ENCODE data around the gene KLHL30. TPM values are rescaled to one million over a fixed set of nuclear protein-coding genes. Genes with fewer than 3 reads are reported as not detected.

Gene KLHL30
- total RNA-seq, 1 experiment from 2014 or later = 4.1 TPM

DNA sequence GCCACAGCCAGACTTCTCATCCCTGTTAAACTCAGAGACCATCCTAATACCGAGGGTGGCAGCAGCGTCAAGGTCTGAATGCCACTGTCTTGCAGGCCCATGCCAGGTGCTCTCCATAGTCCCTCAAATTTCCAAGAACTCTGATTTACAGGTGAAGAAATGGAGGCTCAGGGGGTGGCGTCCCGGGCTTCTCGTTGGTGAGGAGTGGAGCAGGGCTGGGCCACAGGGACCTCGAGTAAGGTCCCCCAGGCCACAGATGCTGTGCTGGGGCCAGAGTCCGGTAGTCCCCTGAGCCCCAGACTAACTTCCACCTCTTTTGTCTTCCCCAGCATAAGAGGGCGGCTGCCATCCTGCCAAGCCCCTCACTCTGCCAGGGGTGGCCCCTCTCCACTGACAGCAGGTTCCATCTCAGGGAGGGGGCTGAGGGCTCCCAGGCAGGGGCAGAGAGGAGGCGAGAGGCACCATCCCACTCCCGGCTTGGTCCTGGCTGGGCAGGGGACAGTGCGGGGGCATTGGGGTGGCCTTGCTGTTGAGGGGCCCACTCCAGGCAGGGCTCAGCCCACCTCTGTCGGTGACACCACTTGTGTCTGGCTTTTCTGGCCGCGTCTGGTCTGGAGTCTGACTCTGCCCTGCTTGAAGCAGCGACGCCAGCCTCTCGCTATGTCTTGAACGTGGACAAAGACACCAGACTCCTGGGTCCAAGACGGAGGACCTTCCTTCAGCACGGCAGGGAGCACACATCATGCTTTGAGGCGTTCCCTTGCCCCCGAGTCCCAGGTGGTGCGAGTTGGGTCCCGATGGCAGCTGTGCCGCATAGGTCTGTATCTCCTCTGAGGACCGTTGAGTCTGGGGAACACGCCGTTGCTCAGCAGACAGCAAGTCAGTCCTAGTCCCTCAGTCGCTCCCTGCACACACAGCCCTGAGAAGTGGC, 15.9 kb upstream of the KLHL30 start:
- no peaks in the 10 kb centered on the region for H3K36me3 ChIP-seq
- DNase-seq = no peak

DNA sequence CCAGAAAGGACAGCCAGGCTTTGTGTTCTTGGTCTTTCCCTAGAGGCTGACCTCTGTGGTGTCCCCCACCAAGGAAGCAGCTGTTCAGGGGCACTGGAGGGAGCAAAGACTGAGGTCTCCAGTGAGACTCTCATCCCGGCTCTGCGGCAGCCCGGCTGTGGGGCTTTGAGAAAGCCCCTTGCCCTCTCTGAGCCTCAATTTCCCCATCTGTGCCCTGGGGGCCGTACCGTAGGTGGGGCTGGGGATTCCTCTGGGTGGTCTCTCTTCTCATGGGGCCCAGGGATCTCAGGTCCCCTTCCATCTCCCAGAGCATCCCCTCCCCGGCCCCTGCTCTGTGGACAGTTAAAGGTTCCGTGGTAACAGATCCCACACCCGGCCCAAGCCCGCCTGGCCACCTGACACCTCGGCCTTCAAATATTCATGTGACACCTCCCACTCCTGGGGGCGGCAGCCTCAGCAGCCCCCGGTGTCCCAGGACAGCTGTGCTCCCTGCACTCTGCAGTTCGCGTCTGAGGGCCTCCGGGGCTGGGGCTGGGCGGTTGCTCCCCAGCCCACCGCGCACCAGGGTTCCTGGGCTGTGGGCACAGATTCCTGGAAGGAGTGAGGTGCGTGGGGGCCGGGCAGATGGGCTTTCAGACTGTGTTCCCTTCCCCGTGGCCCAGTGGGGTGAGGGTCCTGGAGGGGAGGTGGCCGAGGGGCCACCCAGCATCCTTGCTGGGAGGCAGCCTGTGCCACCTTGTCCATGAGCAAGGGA, 15.1 kb upstream of the KLHL30 start:
- Histone ChIP-seq H3K36me3 (no peaks in the 10 kb centered on the region), H3K4me1 (peaks cover 16% of the 10 kb centered on the region), H3K9me3 (replicated peaks) (0 out of 2 replicates have a peak, but pooled peaks cover 4% of the 10 kb centered on the region), H3K4me3 (no peak overlapping the region), H3K27me3 (no peaks in the 10 kb centered on the region), H3K27ac (no peak overlapping the region)
- DNase-seq = peak; percentile 64 to 76

More for the DNA sequence above, 15.9 kb upstream of the KLHL30 start:
- no peaks in the 10 kb centered on the region for H3K27me3 ChIP-seq
- no peak overlapping the region for H3K27ac ChIP-seq
- H3K4me3 ChIP-seq = no peak overlapping the region
- peaks cover 16% of the 10 kb centered on the region for H3K4me1 ChIP-seq
- H3K9me3 ChIP-seq (replicated peaks) = 0 out of 2 replicates have a peak, but pooled peaks cover 4% of the 10 kb centered on the region

DNA sequence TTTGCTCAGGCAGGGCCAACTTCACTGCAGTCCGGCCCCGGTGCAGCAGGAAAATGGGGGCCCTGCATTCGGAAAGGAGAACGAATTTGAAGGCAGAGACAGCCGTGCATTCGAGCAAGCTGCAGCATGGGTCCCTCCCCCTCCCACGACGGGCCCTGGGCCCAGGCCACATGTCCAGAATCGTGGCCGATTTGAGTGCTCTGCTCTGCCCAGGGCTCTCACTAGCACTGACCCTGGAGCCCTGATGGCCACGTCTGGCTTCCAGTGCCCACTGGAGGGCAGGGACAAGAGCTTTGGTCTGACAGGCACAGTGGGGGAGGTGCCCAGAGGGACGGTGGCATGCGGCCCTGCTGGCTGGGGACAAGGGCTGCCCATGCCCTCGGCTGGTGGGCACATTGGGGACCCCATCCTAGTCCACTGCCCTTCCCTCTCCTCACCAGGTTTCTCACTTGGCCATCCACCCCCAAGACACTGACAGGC, 14.4 kb upstream of the KLHL30 start:
- no peaks in the 10 kb centered on the region for H3K27me3 ChIP-seq
- no peak overlapping the region for H3K27ac ChIP-seq
- no peak overlapping the region for H3K4me3 ChIP-seq
- DNase-seq = no peak
- no peaks in the 10 kb centered on the region for H3K36me3 ChIP-seq
- peaks cover 16% of the 10 kb centered on the region for H3K4me1 ChIP-seq
- 0 out of 2 replicates have a peak, but pooled peaks cover 4% of the 10 kb centered on the region for H3K9me3 ChIP-seq (replicated peaks)

DNA sequence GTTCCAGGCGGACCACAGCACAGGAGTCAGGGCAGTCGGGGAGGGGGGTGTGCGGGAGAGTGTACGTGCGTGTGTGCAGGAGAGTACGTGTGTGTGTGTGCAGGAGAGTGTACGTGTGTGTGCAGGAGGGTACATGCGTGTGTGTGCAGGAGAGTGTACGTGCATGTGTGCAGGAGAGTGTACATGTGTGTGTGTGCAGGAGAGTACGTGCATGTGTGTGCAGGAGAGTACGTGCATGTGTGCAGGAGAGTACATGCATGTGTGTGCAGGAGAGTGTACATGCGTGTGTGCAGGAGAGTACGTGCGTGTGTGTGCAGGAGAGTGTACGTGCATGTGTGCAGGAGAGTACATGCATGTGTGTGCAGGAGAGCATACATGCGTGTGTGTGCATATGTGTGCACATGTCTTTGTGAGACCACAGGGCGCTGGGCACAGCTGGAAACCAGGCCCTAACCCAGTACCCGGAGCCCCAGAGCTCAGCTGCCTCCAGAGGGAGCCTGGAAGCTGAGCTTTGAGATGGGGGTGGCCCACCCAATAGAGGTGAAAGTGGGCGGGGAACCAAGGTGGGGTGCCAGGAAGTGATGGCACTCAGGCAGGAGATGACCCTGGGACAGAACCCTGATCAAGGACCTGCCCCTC, 13.9 kb upstream of the KLHL30 start:
- H3K9me3 ChIP-seq (replicated peaks) = 0 out of 2 replicates have a peak, but pooled peaks cover 4% of the 10 kb centered on the region
- no peaks in the 10 kb centered on the region for H3K27me3 ChIP-seq
- no peak overlapping the region for H3K27ac ChIP-seq
- no peak overlapping the region for H3K4me3 ChIP-seq
- H3K4me1 ChIP-seq = peaks cover 16% of the 10 kb centered on the region
- DNase-seq = no peak
- no peaks in the 10 kb centered on the region for H3K36me3 ChIP-seq

DNA sequence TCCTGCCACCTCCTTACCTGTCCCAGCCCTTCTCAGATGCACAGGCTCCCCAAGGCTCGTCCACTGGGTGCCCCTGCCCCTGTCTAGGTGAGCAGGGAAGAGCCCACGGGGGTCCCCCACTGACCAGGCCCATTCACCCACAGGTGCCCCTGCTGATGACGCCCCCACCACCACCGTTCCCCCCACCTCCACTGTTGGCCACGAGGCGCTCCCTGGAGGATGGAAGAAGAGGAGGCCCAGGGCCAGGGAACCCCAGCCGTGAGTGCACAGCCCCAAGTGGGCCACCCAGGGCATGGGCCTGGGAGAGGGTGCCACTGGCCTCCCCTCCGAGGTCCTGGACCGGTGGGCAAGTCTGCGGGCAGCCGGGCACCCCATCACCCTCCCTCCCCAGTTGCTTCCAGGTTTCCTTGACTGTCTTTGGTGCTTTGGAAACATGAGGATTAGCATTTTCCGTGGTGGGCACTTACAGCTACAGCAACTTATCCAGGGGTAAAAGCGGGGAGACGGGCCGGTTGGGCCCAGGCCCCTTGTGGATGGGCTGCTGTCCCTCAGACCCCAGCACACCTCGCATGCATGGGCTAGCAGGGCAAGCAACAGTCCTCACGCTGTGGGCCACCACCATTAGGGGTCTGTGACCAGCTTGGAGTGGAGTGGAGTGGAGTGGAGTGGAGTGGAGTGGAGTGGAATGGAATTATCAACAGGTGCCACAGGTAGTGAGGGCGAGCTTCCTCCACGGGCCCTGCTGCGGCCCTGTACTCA, 13.2 kb upstream of the KLHL30 start:
- H3K27me3 ChIP-seq = no peaks in the 10 kb centered on the region
- H3K36me3 ChIP-seq = no peaks in the 10 kb centered on the region
- no peak overlapping the region for H3K4me3 ChIP-seq
- no peak overlapping the region for H3K27ac ChIP-seq
- 0 out of 2 replicates have a peak, but pooled peaks cover 4% of the 10 kb centered on the region for H3K9me3 ChIP-seq (replicated peaks)
- H3K4me1 ChIP-seq = peaks cover 13% of the 10 kb centered on the region
- DNase-seq = no peak

DNA sequence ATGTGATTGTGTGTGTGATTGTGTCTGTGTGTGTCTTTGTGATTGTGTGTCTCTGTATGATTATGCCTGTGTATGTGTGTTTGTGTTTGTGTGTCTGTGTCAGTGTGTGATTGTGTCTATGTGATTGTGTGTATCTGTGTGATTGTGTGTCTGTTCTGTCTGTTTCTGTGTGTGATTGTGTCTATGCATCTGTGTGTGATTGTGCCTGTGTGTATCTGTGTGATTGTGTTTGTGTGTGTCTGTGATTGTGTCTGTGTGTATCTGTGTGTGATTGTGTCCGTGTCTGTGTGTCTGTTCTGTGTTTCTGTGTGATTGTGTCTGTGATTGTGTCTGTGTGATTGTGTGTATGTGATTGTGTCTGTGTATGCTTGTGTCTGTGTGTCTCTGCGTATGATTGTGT, 12.1 kb upstream of the KLHL30 start:
- no peak overlapping the region for H3K27ac ChIP-seq
- no peaks in the 10 kb centered on the region for H3K27me3 ChIP-seq
- 0 out of 2 replicates have a peak, but pooled peaks cover 4% of the 10 kb centered on the region for H3K9me3 ChIP-seq (replicated peaks)
- no peak overlapping the region for H3K4me3 ChIP-seq
- no peak for DNase-seq
- no peaks in the 10 kb centered on the region for H3K36me3 ChIP-seq
- peaks cover 12% of the 10 kb centered on the region for H3K4me1 ChIP-seq

DNA sequence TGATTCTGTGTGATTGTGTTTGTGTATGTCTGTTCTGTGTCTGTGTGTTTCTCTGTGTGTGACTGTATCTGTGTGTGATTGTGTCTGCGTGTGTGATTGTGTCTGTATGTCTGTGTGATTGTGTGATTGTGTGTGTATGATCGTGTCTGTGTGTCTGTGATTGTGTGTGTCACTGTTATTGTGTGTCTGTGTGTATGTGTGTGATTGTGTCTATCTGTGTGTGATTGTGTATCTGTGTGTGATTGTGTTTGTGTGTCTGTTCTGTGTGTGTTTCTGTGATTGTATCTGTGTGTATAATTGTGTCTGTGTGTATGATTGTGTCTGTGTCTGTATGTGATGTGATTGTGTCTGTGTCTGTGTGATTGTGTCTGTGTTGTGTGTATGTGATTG, 11.7 kb upstream of the KLHL30 start:
- H3K4me3 ChIP-seq = peak overlapping the region; percentile 44
- no peak overlapping the region for H3K27ac ChIP-seq
- peaks cover 12% of the 10 kb centered on the region for H3K4me1 ChIP-seq
- no peaks in the 10 kb centered on the region for H3K36me3 ChIP-seq
- no peak for DNase-seq
- no peaks in the 10 kb centered on the region for H3K27me3 ChIP-seq
- H3K9me3 ChIP-seq (replicated peaks) = 0 out of 2 replicates have a peak, but pooled peaks cover 4% of the 10 kb centered on the region

DNA sequence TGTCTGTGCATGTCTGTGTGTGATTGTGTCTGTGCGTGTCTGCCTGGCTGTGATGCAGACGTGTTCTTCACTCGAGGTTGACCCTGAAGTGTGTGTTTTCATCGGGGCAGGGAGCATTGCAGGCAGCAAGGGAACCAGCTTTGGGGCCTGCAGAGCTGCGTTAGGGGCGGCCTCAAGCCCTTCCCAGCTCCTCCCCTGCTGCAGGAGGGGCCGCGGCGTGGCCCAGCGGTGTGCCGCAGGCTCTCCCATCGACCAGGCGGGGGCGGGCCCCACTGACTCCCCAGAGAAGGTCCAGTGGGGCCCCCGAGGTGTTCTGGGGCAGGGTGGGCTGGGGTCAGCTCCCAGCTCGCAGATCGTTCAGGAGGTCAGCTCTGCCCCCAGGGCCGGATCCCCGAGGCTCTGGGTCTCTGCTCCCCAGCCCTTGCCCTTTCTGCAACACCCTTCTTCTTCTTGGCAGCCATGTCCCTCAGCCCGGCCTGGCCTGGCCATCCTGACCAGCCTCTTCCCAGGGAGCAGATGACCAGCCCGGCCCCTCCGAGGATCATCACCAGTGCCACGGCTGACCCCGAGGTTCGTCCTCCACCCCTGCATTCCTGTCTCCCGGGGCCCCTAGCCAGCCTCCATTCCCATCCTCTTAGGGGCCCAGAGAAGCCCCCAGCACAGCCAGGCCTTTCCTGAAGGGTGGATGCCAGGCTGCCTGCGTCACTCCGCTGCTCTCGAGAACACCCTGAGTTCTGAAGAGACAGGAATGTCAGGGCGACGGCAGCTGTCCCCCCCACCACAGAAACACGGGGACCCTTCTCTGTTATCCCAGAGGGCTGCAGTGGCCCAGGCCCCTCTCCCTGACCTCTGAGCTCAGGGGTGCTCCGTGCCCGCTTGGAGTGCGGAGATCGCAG, 11.1 kb upstream of the KLHL30 start:
- DNase-seq = peak; percentile 72 to 76
- Histone ChIP-seq H3K27ac (no peak overlapping the region), H3K4me3 (peak overlapping the region; percentile 44)

DNA sequence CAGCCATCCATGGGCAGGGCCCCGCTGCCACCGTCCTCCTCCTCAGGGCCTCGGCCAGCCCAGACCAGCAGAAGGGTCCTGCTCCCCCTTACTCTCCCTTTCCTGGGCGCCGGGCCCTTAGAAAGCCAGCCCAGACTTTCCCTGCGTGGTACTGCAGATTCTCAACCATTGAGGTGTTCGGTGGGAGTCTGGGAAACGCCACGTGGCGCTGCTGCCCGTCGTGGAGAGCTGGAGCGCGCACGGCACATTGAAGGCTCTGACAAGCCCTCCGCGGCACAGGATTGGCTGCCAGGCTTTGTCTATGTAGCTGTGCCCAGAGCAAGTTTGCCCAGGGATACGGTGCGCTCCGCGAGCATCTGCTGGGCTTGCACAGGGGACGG, 10.4 kb upstream of the KLHL30 start:
- Histone ChIP-seq H3K27ac (no peak overlapping the region), H3K4me3 (no peak overlapping the region), H3K27me3 (no peaks in the 10 kb centered on the region; the same call in 1 of the 2 replicates), H3K9me3 (replicated peaks) (0 out of 2 replicates have a peak, but pooled peaks cover 4% of the 10 kb centered on the region), H3K4me1 (peaks cover 11% of the 10 kb centered on the region), H3K36me3 (no peaks in the 10 kb centered on the region)
- DNase-seq = no peak

More for the DNA sequence above, 11.1 kb upstream of the KLHL30 start:
- Histone ChIP-seq H3K4me1 (peaks cover 12% of the 10 kb centered on the region), H3K9me3 (replicated peaks) (0 out of 2 replicates have a peak, but pooled peaks cover 4% of the 10 kb centered on the region), H3K27me3 (no peaks in the 10 kb centered on the region), H3K36me3 (no peaks in the 10 kb centered on the region)

DNA sequence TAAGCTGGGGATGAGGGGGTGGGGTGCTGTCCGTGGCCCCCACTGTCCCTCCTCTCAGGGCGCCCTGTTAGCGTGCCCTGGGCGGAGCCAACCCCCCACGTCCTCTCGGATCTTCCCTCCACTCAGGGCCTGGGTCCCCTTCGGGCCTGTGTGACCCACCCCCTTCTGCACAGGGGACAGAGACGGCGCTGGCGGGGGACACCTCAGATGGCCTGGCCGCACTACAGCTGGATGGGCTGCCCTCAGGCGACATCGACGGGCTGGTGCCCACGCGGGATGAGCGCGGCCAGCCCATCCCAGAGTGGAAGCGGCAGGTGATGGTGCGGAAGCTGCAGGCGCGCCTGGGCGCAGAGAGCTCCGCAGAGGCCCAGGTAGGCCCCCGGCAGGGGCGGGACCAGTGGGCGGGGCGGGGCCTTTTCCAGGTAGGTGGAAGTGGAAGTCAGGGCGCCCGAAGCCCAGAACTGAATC, 9.9 kb upstream of the KLHL30 start:
- peaks cover 11% of the 10 kb centered on the region for H3K4me1 ChIP-seq
- no peak overlapping the region for H3K27ac ChIP-seq
- H3K27me3 ChIP-seq = no peaks in the 10 kb centered on the region; the same call in 1 of the 2 replicates
- H3K9me3 ChIP-seq (replicated peaks) = 0 out of 2 replicates have a peak, but pooled peaks cover 4% of the 10 kb centered on the region
- DNase-seq = no peak
- H3K36me3 ChIP-seq = no peaks in the 10 kb centered on the region
- no peak overlapping the region for H3K4me3 ChIP-seq

DNA sequence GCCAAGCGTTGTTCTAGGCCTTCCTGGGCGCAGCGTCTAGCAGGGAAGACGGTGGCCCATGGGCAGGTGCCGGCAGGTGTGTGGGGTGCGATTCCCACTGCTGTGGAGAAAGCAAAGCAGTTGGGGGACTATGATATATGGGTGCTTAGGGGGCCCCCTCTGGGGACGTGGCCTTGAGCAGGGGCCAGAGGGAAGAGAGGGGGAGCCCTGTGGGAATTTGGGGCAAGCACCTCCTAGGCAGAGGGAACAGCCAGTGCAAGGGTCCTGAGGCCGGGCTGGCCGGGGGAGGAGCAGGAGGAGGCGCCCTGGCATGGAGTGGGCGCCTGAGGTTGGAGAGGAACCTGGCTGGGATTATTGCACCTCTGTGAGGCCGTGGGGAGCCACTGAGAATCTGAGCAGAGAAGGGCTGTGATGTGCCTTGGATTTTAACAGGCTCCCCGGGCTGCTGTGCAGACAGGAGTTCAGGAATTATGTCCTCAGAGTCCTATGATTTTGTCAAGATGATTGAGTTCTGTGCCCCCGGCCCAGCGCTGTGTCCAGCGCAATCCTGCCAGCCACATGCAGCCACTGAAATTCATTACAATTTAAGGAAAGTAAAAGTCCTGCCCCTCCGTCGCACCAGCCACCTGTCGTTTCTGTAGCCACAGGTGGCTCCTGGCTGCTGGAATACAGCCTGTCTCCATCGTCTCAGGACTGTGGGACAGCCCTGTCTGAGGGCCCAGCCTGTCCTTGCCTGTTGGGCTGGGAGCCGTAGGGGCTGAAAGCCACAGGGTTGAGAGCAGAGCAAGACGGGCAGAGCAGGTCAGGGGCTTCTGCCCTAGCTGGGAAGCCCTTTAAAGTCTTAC, 9.1 kb upstream of the KLHL30 start:
- 0 out of 2 replicates have a peak, but pooled peaks cover 4% of the 10 kb centered on the region for H3K9me3 ChIP-seq (replicated peaks)
- H3K4me1 ChIP-seq = peaks cover 17% of the 10 kb centered on the region
- DNase-seq = no peak
- H3K27ac ChIP-seq = no peak overlapping the region
- no peaks in the 10 kb centered on the region for H3K36me3 ChIP-seq
- H3K27me3 ChIP-seq = no peaks in the 10 kb centered on the region; the same call in 1 of the 2 replicates
- H3K4me3 ChIP-seq = no peak overlapping the region

DNA sequence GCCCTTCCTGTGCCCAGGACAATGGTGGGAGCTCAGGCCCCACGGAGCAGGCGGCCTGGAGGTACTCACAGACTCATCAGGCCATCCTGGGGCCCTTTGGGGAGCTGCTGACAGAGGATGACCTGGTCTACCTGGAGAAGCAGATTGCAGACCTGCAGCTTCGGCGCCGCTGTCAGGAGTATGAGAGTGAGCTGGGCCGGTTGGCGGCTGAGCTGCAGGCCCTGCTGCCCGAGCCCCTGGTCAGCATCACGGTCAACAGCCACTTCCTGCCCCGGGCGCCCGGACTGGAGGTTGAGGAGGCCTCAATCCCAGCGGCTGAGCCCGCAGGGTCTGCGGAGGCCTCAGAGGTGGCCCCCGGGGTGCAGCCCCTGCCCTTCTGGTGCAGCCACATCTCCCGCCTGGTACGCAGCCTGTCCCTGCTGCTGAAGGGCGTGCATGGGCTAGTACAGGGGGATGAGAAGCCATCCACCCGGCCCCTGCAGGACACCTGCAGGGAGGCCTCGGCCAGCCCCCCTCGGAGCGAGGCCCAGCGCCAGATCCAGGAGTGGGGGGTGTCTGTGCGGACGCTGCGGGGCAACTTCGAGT, 8.3 kb upstream of the KLHL30 start:
- no peak for DNase-seq
- 0 out of 2 replicates have a peak, but pooled peaks cover 4% of the 10 kb centered on the region for H3K9me3 ChIP-seq (replicated peaks)
- H3K36me3 ChIP-seq = no peaks in the 10 kb centered on the region
- no peaks in the 10 kb centered on the region; the same call in 1 of the 2 replicates for H3K27me3 ChIP-seq
- no peak overlapping the region for H3K4me3 ChIP-seq
- peaks cover 22% of the 10 kb centered on the region for H3K4me1 ChIP-seq
- H3K27ac ChIP-seq = no peak overlapping the region

Measured in SJCRH30 (cell line).